ENCODE data around the gene FYB1. TPM values are rescaled to one million over a fixed set of nuclear protein-coding genes. Genes with fewer than 3 reads are reported as not detected.

Gene FYB1
- total and polyA plus RNA-seq, 2 of the 4 experiments (the other 2 are of a cell fraction): not detected

- H3K9ac ChIP-seq (ENCODE audit: low read depth, low read length): peak overlapping the region; percentile 67; the same call in 1 of the 2 replicates
- ATAC-seq (ENCODE audit: low read depth): no peak
- TF ChIP-seq MAFK (IDR thresholded peaks at IDR 0.05; ENCODE audit: low read depth, low read length): no peak
- TF ChIP-seq RFX5 (IDR thresholded peaks at IDR 0.05; ENCODE audit: low read depth, low read length): no peak
- no peaks in the 10 kb centered on the region for H3K9me3 ChIP-seq (ENCODE audit: control insufficient read depth, insufficient read depth, low read length)
- H3K4ac ChIP-seq (ENCODE audit: low read depth, low read length): no peak overlapping the region
- H3K4me3 ChIP-seq (ENCODE audit: insufficient read depth, low read depth, low read length): peak overlapping the region; percentile 38; the same call in 1 of the 2 replicates
- no TSS peak for BruUV-seq (replicated peaks)
- H4K20me1 ChIP-seq (ENCODE audit: insufficient read depth, low read length): peaks cover 34% of the 10 kb centered on the region; the same call in 1 of the 2 replicates
- peak overlapping the region; percentile 71 for H3K4me2 ChIP-seq (ENCODE audit: low read depth, low read length)
- peaks cover 9% of the 10 kb centered on the region for H3K9me1 ChIP-seq (ENCODE audit: insufficient read depth, low read length)
- H3K27me3 ChIP-seq (ENCODE audit: control insufficient read depth, insufficient read depth, low read length): no peaks in the 10 kb centered on the region
- H2BK15ac ChIP-seq (ENCODE audit: low read depth, low read length): no peak overlapping the region
- no peak overlapping the region for H3K27ac ChIP-seq (ENCODE audit: insufficient read depth, low read length)
- ChIA-PET CTCF (no interaction called here), POLR2A (ENCODE audit: unreplicated experiment) (no interaction called here)
- 0 out of 2 replicates have a peak, but pooled peaks cover 2% of the 10 kb centered on the region for H3K36me3 ChIP-seq (ENCODE audit: control insufficient read depth, insufficient read depth, low read length)
- H3K79me1 ChIP-seq (ENCODE audit: low read depth in 1 of 2, low read length in 2 of 2): peaks cover 16 to 43% of the 10 kb centered on the region in 2 experiments; a peak in 3 of 4 replicates
- H3K56ac ChIP-seq (ENCODE audit: extremely low read depth, insufficient read depth, low read length): no peak overlapping the region
- no peak overlapping the region for H2BK120ac ChIP-seq (ENCODE audit: low read depth, low read length)
- no peak overlapping the region for H2BK5ac ChIP-seq (ENCODE audit: low read depth, low read length, poor library complexity, severe bottlenecking)
- no peak overlapping the region for H2AK5ac ChIP-seq (ENCODE audit: low read depth, low read length)
- DNase-seq: no peak
- H3K14ac ChIP-seq (replicated peaks; ENCODE audit: low read depth, low read length): no peak overlapping the region
- no peak overlapping the region for H2AFZ ChIP-seq (replicated peaks; ENCODE audit: low read length, poor library complexity)
- intact Hi-C loops (cut with micrococcal nuclease) (loop anchor here (2.0 kb wide), 1 partner anchor 15 kb away; no protein-coding TSS in a partner anchor), dilution Hi-C loops (cut with HindIII; ENCODE audit: low sequenced_read_pairs, unreplicated experiment) (no loop called here), in situ Hi-C loops (cut with MboI; ENCODE audit: low sequenced_read_pairs) (no loop called here)
- H4K91ac ChIP-seq (ENCODE audit: insufficient read depth, low read depth, low read length): no peak overlapping the region
- WGBS, 2 experiments (ENCODE audit: extremely low coverage in 2 of 2, insufficient read length in 1 of 2): no CpG with 5 or more reads among the region's 2 CpGs
- H3K4me1 ChIP-seq (ENCODE audit: control insufficient read depth, insufficient read depth, low read length): peaks cover 3% of the 10 kb centered on the region; the same call in 1 of the 2 replicates
- no peak overlapping the region for H3K23ac ChIP-seq (ENCODE audit: low read depth, low read length)
- no peak overlapping the region for H2AK9ac ChIP-seq (replicated peaks; ENCODE audit: low read depth, low read length, poor library complexity)
- H4K5ac ChIP-seq (ENCODE audit: low read depth, low read length): no peak overlapping the region
- no peak overlapping the region; a peak in 1 of 4 replicates for H4K8ac ChIP-seq (ENCODE audit: low read depth in 2 of 2, low read length in 2 of 2)
- no peak overlapping the region for H2BK20ac ChIP-seq (ENCODE audit: low read depth, low read length)
- no peak overlapping the region for H3K18ac ChIP-seq (ENCODE audit: low read depth, low read length)
Observed at GRCh38 chr5:39057734-39058133, 161.6 kb downstream of the FYB1 start.
